Heart left ventricle (tissue), 13 donors: ENCODE measurements around the gene ADCY3.

Experiments used
- POLR2A ChIP-seq, 2 donors: fragments of 450-650 bp; IDR thresholded peaks; one replicate each; pipeline ENCODE4 v1.6.1; 2017; ENCODE audit warnings: antibody characterized with exemption in 2 of 2, mild to moderate bottlenecking in 2 of 2, moderate library complexity in 2 of 2
- TF ChIP-seq, protein P1 (sequence below), 12 donors: fragments of 200-600 bp; sonication (generic) in 4 of 12; IDR thresholded peaks; one replicate each; pipeline versions ENCODE4 v1.5.0 to v1.8.0; 2018 to 2022; ENCODE audit warnings: antibody characterized with exemption in 12 of 12, mild to moderate bottlenecking in 5 of 12
- donor health status: ischemic (EF 13 %, LVEDD 7.1; RV severe dilation, severe dysfunction).
- donor health status: DM: no; HTN: yes; CAD: no.
- donor health status: DM: no; HTN: no; CAD: no.
- donor health status: ischemic (EF 25% LVEDD 6.9; RV normal size, moderate dysfunction).
- donor health status: ischemic (EF 25% LVEDD 5.7; RV mildly dilated, moderate dysfunction).
- donor health status: ischemic (EF 35%, LVEDD 5.7; RV mildly dilated, moderate dysfunction).
- donor health status: nonischemic (EF 11% LVEDD 7.7; RV severe dilation, severe dysfunction).
- donor health status: DM: yes; HTN: yes; CAD: no.
- donor health status: PGD.
- donor health status: ischemic (EF 29% LVEDD 5.4; RV normal size, mild dysfunction).
- donor health status: nonischemic (EF 23%, LVEDD 6.1; RV moderate dilation, normal function).

- TF ChIP-seq, protein P1, sequence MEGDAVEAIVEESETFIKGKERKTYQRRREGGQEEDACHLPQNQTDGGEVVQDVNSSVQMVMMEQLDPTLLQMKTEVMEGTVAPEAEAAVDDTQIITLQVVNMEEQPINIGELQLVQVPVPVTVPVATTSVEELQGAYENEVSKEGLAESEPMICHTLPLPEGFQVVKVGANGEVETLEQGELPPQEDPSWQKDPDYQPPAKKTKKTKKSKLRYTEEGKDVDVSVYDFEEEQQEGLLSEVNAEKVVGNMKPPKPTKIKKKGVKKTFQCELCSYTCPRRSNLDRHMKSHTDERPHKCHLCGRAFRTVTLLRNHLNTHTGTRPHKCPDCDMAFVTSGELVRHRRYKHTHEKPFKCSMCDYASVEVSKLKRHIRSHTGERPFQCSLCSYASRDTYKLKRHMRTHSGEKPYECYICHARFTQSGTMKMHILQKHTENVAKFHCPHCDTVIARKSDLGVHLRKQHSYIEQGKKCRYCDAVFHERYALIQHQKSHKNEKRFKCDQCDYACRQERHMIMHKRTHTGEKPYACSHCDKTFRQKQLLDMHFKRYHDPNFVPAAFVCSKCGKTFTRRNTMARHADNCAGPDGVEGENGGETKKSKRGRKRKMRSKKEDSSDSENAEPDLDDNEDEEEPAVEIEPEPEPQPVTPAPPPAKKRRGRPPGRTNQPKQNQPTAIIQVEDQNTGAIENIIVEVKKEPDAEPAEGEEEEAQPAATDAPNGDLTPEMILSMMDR (IDR thresholded peaks at IDR 0.05): no peak
- TF ChIP-seq POLR2A (IDR thresholded peaks at IDR 0.05): no peak
Measured at GRCh38 chr2:24813691-24814137, 106.3 kb downstream of the ADCY3 start.
